Retina (tissue), 1 donor: ENCODE measurements around the gene COL5A1.

Experiments used
- DNase-seq: peaks from one replicate; pipeline ENCODE4 v3.0.0-alpha.2; 2016

The COL5A1 gene

DNA sequence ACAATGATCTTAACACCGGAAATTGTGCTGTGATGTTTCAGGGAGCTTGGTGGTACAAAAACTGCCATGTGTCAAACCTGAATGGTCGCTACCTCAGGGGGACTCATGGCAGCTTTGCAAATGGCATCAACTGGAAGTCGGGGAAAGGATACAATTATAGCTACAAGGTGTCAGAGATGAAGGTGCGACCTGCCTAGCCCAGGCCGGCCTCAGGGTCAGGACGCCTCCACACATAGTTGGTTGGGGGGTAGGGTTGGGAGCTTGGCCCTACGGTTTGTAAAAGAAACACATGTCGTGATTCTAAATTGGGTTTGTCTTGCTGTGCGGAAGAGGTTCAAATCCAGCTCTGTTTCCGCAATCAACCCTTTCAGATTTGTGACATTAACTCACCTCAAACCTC lies 245.6 kb downstream of the COL5A1 start:
- no peak for DNase-seq

- no peak for DNase-seq
These were observed 246.3 kb downstream of the COL5A1 start for GRCh38 chr9:134887686-134888602.

GRCh38 chr9:134888603-134889190 lies 247.1 kb downstream of the COL5A1 start:
- DNase-seq = no peak

GRCh38 chr9:134889386-134890154 lies 248.0 kb downstream of the COL5A1 start:
- no peak for DNase-seq

DNA sequence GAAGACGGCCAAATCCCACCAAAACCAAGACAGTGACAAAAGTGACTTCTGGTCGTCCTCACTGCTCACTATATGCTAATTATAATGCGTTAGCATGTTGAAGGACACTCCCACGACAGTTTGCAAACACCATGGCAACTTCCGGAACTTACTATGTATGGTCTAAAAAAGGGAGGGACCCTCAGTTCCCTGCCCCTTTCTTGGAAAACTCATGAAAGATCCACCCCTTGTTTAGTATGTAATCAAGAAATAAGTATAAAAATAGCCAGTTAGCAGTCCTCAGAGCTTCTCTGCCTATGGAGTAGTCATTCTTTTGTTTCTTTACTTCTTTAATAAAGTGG lies 248.5 kb downstream of the COL5A1 start:
- DNase-seq = no peak

GRCh38 chr9:134891053-134891452 lies 249.4 kb downstream of the COL5A1 start:
- no peak for DNase-seq

DNA sequence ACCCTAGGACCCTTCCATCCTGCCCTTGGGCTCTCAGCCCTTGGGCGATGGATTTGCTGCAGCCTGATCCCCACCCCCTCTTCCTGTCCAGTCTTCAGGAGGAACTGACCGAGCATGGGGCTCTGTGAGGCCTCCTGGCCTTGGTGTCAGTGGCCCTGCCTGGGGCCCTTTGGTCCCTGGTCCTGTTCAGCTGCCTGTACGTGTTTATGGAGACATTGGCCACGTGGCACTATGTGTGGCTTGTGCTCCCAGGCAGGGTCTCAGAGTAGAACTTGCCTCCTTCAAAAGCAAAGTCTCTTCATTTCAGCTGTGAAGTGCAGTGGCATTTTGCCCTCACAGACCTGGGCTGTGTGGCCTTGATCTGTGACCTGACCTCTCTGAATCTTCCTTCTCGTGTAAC lies 250.1 kb downstream of the COL5A1 start:
- DNase-seq = no peak

DNA sequence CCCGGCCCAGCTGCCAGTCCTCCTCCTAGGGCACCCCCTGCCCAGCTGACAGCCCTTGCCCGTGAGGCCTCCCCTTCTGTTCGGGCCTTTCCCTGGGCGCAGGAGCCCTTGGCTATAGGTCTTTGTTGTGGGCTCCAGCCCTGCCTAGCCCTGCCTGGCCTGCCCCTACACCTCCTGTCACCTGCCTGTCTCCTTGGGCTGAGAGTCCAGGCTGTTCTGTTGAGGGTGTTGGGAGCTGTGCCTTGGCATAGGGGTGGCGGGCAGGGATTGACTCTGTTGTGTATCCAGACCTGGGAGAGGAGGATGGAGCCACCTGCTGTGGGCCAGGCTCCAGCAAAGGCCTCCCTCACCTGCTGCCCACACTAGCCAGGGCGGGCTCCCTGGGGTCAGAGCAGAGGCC lies 250.6 kb downstream of the COL5A1 start:
- DNase-seq = no peak

- DNase-seq = no peak
These were observed 251.3 kb downstream of the COL5A1 start for GRCh38 chr9:134892820-134893420.
